ENCODE results near the gene SLC26A11.

Gene SLC26A11

GRCh38 chr17:80246266-80246681 lies 26.0 kb downstream of the SLC26A11 start:
- DNase-seq, result no peak

GRCh38 chr17:80246726-80247125 lies 26.5 kb downstream of the SLC26A11 start:
- no peak for DNase-seq

- DNase-seq, result no peak
Observed at GRCh38 chr17:80247561-80247960, 27.3 kb downstream of the SLC26A11 start.

DNA sequence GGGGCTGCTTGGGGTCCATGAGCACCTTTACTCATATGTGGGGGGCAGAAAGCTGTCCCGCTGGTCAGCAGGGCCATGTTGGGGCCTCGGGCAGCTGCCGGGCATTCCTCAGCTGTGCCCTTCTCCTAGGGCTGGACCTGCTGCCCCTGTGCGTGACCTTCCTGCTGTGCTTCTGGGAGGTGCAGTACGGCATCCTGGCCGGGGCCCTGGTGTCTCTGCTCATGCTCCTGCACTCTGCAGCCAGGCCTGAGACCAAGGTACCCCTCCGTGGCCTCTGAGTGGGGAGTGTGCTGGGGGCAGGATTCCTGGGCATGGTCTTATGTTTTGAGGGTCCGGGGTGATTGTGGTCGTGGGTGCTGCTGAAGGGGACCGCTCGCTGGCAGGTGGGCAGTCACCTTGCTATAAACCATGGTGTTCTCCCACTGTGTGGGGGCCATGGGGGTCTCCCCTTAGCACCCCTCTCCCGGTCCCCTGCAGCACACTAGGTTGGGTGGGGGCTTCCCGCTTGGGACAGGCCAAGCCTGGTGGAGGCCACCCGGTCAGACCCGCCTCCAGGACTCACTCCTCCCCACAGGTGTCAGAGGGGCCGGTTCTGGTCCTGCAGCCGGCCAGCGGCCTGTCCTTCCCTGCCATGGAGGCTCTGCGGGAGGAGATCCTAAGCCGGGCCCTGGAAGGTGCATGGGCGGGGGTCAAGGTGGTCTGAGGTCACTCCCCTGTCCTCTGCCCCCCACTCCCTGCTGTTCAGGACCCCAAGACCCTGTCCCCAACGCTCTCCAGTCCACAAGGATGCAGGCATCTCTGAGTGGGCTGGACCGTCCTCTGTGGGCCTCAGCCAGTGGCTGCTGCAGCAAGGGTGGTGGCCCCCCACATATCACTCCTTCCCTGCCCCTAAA lies 28.0 kb downstream of the SLC26A11 start:
- no peak for DNase-seq

- DNase-seq, result no peak
Observed at GRCh38 chr17:80248894-80249710, 28.9 kb downstream of the SLC26A11 start.

GRCh38 chr17:80251966-80252365 lies 31.7 kb downstream of the SLC26A11 start:
- DNase-seq, result no peak

DNA sequence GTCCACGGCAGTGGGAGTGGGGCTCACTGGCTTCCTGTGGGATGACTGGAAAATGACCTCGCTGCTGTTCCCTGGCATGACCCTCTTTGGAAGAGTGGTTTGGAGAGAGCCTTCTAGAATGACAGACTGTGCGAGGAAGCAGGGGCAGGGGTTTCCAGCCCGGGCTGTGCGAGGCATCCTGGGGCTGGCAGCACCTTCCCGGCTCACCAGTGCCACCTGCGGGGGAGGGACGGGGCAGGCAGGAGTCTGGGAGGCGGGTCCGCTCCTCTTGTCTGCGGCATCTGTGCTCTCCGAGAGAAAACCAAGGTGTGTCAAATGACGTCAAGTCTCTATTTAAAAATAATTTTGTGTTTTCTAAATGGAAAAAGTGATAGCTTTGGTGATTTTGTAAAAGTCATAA lies 32.6 kb downstream of the SLC26A11 start:
- DNase-seq, result peak; percentile 90 to 94

DNA sequence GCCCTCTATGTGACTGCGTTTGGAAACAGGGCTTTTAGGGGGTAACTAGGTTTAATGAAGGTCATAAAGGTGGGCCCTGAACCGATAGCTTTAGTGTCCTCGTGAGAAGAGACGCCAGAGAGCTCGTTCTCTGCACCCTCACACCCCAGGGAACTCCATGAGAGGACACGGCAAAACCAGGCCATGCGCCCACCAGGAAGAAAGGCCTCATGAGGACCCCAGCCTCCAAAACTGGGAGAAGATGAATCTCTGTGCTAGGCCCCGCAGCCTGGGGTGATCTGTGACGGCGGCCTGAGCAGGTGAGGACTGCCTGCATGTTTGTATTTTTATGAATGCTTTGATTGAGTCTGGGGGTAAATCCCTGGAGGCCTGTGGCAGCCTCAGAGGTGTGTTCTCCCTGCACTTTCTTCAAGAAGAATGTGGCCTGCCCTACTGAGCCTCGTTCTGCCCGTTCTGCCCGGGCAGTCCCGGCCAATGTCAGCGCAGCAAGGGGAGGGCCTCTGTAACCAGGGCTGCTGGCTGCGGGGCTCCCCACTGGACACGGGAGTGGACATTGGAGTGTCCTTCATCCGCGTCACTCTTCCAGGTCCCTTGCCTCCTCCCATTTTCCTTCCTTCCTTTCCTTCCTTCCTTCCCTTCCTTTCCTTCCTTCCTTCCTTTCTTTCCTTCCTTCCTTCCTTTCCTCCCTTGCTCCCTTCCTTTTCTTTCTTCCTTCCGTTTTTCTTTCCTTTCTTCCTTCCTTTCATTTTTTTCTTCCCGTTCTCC lies 33.6 kb downstream of the SLC26A11 start:
- DNase-seq, result no peak

DNA sequence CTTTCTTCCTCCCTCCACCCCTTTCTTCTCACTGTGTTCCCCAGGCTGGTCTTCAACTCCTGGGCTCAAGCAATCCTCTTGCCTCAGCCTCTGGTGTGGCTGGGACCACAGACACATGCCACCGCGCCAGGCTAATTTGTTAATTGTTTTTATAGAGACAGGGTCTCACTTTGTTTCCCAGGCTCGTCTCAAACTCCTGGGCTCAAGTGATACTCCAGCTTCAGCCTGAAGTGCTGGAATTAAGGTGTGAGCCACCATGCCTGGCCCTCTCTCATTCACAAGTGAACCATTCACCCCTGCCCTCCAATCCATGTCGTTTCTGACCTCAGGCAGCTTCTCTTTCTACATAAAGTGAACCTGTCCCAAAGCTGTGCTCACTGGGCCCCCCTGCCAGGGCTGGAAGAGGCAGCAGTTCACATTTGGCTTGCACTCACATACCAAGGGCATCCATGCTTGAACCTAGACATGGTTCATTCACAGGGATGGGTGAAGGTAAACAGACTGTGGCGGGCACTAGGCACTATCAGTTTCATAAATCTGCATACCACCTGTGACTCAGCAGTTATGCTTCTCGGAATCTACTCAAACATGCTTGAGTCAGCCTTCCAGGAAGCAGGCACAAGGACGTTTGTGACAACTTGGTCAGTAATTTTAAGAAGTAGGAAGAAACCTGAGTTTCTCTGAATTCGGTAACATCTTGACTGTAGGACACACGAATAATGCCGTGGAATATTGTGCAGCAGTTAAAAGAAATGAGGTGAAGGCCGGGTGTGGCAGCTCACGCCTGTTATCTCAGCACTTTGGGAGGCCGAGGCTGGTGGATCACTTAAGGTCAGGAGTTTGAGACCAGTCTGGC lies 34.4 kb downstream of the SLC26A11 start:
- peak; percentile 61 to 73 for DNase-seq

- no peak for DNase-seq
Observed at GRCh38 chr17:80256034-80256350, 35.8 kb downstream of the SLC26A11 start.

DNA sequence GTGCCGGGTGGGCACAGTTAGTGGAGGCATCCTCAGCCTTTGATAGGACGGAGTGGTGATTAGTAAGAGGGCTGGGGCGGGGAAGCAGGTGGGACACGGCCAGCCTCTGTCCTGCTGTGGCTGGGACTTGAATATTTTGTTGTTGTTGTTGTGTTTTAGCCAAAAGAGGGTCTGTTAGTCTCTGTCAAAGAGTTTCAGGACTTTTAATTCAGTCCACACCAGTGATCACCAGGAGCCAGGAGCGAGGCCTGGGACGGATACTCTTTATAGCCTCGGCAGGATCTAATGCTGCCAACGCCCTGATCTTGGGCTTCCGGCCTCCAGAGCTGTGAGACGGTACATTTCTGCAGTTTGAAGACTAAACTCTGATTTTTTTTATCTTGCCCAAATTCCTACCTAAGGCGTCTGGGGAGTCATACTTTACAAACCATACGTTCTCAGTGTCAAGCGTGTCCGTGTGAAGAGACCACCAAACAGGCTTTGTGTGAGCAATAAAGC lies 37.5 kb downstream of the SLC26A11 start:
- no peak for DNase-seq

GRCh38 chr17:80258296-80258695 lies 38.1 kb downstream of the SLC26A11 start:
- peak in 1 of 2 experiments; percentile 52 for DNase-seq

DNA sequence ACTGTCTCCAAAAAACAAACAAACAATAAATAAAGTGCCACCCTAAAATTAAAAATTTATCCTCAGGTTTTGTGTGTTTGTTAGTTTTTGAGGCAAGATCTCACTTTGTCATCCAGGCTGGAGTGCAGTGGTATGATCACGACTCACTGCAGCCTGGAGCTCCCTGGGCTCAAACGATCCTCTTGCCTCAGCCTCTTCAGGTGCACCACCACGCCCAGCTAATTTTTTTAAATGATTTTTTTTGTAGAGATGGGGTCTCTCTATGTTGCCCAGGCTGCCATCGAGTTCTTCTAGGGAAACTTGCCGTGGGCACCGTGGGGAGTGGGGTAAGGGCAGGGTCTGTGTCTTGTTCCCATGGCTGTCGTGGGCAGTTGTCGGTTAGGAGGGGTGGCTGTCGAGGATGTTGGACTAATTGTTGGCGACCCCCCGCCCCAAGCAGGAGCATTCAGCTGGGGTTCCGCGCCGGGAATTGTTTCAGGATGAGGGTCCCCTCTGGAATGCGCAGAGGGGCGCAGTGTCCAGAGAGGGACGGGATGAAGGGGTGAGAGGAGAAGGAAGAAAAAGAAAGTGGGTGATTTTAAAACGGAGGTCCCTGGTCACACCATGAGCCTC lies 39.3 kb downstream of the SLC26A11 start:
- DNase-seq, result peak in 1 of 2 experiments; percentile 37

DNA sequence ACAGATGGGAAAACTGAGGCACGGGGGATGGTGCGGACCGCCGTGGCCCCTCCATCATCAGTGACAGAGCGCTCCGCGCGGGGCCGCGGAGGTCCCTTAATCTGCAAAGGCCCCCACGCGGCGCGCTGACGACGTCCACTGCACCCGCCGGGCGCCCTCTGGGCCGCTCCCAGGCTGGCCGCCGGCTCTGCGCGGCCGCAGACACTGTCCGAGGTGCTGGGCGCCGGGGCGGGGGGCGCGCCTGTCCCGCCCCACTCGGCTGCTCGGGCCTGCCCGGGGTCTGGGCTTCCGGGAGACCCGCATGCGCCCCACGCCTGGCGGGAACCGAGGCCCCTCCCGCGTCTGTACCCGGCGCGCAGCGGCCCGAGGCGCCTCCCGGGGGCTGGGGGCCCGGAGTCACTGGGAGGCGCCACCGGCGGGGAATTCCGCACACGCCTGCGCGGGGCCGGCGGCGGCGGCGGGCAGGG lies 39.9 kb downstream of the SLC26A11 start:
- DNase-seq, result peak; percentile 73 to 77

GRCh38 chr17:80260791-80261158 lies 40.5 kb downstream of the SLC26A11 start, which contains the start of gene RNF213:
Gene RNF213 (plus strand): TSS chr17:80260852. CDS start chr17:80263682, 2,830 bp downstream.
- DNase-seq, result peak; percentile 42 to 50

GRCh38 chr17:80261159-80261894 lies 41.1 kb downstream of the SLC26A11 start:
- peak; percentile 61 to 74 for DNase-seq

DNA sequence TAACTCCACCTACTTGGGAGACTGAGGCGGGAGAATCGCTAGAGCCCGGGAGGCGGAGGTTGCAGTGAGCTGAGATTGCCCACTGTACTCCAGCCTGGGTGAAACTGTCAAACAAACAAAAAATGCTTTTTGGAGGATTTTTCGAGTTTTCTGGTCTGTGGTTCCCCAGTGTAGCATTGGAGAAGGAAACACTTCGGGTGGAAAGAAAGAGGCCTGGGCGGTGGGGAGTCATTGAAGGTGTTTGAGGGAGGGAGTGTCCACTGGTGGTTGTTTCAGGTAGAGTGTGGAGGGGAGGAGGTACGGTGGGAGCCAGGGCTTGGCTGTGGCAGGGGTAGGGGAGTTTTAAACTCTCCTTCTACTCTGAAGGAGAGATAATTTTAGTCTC lies 41.7 kb downstream of the SLC26A11 start:
- no peak for DNase-seq

- DNase-seq, result no peak
Observed at GRCh38 chr17:80262291-80262690, 42.1 kb downstream of the SLC26A11 start.

DNA sequence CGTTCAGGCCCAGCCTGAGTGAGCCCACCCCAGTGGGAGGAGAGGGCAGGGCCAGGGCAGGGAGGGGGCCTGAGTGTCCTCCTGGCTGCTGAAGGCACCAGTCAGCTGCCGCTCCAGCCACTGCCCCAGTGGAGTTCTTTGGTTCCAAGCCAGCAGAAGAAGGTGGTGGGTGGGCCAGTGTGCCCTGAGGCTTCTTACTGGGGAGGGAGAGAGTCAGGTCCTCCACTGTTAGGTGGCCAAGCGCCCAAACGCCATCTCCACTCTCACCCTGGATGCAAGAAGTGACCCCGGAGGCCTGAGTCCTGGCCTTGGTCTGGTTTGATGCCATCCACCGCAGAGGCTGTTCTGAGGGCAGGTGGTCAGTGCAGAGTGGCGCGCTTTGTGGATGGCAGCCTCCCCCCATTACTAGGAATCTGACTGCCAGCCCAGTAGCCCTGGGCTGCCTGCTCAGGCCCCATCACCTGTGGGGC lies 42.6 kb downstream of the SLC26A11 start:
- DNase-seq, result no peak
